Measurements from ENCODE around the gene ARHGAP4. TPM values are rescaled to one million over a fixed set of nuclear protein-coding genes. Genes with fewer than 3 reads are reported as not detected.

ARHGAP4 gene
- total RNA-seq, 1 experiment from 2014 or later: 1.9 TPM

DNA sequence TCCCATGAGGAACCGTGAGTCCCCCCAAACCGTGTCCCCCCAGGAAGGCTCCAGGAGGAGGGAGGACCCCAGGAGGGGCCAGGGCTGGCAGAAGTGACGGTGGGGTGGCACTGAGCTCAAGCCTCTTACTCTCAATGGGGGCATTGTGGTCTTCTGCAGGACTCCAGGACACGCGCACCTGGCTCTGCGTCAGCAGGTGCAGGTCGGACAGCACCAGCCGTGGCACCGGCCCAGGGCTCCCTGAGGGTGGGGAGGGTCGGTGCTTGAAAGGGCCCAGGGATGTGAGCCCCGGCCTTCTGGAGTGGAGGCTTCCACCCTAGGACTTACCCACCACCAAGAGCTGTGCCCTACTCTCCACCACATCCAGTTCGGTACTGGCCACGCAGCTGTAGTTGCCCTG lies 58.4 kb downstream of the ARHGAP4 start:
- DNase-seq (ENCODE audit: low read depth): no peak

DNA sequence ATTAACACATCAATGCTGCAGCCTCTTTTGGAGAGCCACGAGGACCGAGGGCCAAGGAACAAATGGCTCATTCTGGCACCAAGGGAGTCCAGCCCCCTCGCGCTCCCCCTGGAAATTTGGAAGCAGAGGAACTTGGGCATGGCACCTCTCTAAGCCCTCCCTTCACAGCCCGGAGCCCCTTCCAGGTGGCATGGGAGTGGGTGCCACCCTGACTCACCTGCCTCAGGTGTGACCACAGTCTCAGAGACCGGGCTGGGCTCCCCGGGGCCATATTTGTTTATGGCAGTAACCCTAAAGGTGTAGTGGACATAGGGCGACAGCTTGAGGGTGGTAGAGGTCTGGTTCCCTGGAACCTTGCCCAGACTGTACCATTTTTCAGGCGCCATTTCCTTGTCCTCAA lies 58.9 kb downstream of the ARHGAP4 start:
- DNase-seq (ENCODE audit: low read depth): no peak

DNA sequence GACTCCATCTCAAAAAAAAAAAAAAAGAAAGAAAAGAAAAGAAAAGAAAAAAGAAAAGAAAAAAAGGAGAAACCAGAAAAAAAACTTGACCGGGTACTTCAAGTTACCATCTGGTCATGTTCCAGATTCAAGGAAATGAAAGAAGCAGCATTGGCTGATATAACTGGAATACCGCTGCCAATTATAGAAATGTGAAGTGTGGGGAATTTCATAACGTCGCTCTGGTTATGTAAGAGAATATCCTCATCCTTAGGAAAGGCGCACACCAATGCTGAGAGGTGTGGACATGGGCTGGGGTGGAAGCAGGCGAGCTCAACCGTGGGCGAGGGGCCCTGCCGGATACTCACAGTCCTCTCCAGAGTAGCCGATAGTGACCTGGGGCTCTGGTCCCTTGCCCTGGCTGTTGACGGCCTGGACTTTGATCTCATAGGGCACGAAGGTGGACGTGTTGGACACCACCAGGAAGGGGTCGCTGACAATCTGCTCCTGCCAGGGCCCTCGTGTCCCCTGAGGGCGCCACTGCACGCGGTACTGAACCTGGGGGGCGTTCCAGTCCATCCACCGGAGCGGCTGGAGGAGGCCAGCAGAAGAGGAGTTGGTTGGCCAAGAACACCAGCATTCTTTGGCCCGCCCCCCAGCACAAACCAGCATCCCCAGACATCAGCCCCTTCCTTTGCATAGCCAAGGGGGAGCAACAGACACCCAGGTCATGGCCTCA lies 59.6 kb downstream of the ARHGAP4 start:
- no peak for DNase-seq (ENCODE audit: low read depth)

DNA sequence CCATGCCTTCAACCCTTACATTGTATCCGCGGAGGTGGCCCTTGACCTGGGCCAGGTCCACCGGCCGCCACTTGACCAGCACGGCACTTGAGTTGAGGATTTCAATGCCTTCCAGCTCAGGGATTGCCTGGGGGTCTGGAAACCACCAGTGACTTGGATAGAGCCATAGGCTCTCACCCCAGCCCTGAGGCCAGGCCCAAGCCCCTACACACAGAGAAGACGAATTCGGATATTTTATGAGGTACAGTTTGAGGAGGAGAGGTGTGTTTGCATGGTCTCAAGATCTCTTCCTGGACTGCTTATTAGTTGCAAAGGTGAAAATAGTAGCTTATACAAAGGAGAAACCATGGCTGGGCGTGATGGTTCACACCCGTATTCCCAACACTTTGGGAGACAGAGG lies 60.4 kb downstream of the ARHGAP4 start:
- DNase-seq (ENCODE audit: low read depth): no peak

DNA sequence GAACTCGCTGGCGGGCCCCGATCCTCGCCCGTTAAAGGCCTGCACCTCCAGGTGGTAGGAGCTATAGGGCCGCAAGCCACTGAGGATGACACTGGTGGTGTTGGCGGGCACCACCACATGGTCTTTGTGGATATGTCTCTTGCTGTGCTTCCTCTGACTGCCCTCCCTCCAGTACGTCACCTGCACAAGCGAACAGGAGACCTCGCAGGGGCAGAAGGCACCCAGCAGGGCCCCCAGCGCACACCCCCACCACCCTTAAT lies 60.8 kb downstream of the ARHGAP4 start:
- no peak for DNase-seq (ENCODE audit: low read depth)

DNA sequence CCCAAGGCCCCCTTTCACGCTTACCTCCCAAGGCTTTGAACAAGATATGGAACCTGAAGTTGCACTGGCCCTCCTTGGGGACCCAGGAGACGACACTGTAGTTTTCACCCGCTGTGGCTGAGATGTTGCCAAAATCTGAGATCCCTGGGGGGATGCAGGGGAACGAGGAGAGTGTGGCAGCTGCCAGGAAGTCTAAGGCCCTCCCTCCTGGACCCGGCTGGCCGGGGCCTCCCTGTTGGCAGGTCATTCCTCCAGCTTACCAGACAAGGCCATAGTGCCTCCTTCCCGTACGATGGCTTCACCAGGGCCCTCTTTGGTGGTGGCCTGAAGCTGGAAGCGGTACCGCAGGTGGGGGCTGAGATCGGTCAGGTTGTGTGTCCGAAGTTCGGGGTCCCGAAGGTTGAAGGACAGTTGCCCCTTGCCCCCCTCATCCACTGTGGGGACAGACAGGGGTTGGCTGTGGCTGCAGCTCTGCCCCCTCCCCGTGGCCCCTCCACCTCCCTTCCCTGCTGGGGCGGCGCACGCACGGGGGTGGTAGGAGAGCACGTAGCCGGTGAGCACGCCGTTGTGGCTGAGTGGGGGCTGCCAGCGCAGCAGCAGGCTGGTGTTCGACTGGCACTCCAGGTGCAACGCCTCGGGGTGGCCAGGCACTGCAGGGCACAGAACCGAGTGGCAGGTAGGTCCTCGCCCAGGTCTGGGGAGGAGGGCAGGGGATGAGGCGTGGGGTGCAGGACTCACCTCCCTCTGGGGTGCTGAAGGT lies 61.3 kb downstream of the ARHGAP4 start:
- no peak for DNase-seq (ENCODE audit: low read depth)

DNA sequence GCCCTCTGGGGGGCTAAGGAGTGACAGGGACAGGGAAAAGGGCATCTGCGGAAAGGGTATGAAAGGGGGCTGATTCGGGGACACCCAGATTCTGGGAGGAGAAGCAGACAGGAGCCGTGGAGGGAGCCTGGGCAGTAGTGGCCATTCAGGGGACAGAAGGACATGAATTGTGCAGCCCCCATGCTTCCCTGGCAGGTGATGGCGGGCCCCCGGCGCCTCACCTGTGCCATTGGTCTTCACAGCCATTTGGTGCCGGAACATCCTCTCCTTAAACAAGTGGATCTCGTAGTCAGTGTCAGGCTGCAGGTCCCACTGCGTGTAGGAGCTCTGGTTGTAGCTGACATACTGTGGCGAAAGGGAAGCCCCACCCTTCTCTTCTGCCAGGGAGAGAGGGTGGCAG lies 62.0 kb downstream of the ARHGAP4 start:
- DNase-seq (ENCODE audit: low read depth): no peak

DNA sequence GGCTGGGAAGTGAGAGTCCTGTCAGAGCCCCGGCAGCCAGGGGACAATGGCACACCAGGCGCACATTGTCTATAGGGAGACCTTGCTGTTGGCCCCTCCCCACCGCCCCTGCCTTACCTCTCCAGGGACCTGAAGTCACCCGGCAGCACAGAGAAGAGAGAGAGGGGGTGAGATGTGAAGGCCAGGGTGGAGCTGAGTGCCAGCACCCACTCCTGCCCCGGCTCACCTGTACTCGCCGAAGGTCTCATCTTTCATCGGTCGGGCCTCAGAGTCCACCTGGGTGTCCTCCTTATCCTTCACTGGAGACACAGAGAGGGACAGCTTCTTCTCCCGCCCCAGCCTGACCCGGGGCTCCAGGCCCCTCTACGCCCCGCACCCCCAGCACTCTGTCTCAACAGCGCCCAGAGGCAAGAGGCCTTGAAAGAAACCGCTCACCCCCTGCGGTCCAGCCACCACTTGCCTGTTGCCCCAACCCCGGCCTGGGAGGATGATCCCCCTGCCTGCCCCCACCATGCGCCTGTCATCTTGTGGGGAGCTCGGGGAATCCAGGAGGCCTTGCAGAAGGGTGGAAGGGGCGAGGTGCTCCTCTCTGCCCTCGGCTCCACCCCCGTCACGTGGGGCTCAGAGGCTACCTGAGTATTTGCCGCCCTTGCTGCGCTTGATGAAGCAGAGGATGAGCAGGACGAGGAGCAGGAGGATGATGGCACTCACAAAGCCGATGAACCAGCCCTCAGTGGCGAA lies 62.6 kb downstream of the ARHGAP4 start:
- DNase-seq (ENCODE audit: low read depth): no peak

DNA sequence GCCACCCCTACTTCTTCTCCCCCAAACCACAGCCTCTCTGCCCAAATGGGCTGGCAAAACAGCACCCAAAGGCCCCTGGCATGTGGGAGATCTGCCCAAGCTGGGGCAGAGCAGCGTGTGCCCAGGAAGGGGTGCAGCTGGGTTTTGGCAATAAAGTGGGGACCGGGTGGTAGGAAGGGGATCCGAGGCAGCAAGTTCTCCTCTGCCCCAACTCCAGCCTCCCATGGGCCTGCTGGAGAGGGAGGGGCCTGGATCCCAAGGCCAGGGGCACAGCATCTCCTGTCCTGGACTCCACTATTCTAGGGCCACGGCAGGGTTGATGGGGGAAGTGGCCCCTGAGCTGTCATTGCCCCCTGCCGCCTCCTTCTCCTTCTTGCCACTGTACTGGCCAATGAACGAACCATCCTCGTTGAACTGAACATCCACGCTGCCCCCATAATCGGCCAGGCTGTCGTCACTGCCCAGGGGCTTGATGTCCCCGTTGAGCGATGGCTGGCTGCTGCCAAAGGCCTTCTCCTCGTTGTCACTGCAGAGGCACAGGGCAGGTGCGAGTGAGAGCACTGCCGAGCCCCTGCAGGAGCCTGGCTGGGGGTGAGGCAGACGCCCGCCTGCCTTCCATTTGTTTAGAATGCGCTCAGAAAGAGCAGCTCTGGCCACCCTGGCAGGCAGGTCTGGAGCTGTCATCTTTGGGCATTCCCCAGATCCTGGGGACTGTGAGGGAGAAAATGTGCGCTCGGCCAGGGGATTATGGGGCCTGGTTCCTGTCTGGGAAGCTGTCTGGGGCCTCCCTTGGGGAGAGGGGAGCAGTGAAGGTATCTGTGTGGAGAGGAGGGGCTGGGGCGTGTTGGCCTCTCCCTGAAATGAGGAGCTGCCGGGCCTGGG lies 63.5 kb downstream of the ARHGAP4 start:
- no peak for DNase-seq (ENCODE audit: low read depth)

DNA sequence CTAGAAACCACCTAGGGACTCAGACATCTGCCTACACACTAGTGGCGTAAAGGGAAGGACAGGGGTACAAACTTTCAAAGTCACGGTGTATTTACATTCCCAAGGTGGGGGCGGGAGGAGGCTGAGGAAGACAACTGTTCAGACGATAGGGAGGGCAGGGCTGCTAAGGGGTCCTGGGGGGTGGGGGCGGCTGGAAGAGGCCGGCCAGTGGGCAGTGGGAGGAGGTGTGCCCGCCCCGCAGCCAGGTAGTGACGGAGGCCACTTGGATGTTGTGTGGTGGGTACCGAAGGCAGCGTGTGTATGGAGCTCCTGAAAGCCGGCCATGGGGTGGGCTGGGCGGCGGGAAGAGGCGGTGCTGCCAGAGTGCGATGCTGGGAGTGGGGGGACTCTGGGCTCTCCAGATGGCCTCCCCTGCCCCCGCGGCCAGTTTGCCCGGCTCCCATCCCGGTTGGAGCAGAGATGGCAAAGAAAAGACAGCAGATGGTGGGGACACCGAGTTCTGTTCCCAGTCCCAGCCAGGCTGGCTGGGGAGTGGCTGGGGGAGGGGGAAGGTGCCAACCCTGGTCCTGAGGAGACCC lies 64.2 kb downstream of the ARHGAP4 start:
- no peak for DNase-seq (ENCODE audit: low read depth)

DNA sequence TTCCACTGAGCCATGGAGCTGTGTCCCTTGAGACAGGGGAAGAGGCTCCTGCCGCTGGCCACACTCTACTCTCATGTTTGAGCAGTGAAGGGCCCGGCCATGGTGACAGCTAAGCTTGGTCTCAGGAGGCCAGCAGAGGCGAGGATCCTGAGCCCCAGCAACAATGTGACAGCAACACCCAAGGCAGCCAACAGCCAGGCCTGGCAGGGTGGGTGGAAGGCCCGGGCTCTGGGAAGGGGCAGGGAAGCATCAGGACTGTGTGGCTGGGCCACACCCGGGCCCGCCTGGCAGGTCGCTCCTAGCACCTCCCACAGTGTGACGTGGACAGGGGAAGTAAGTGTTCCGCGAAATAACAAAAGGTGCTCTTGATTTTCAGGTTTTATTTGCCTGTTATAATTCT lies 64.9 kb downstream of the ARHGAP4 start:
- no peak for DNase-seq (ENCODE audit: low read depth)

Other genes starting within 250 kb of the ARHGAP4 start
- gene SLC6A8, start 238.3 kb downstream of the ARHGAP4 start, total RNA-seq (2014; rRNA removed; shearing (Covaris generic)): 4.7 and 5.2 TPM in 2 replicates
- 128 and 135 TPM in 2 replicates for gene BCAP31, start 201.9 kb downstream of the ARHGAP4 start, total RNA-seq (2014; rRNA removed; shearing (Covaris generic))
- gene ABCD1, start 201.4 kb downstream of the ARHGAP4 start, total RNA-seq (2014; rRNA removed; shearing (Covaris generic)): 7.0 and 9.8 TPM in 2 replicates
- 2.0 and 3.8 TPM in 2 replicates for gene PLXNB3, start 162.0 kb downstream of the ARHGAP4 start, total RNA-seq (2014; rRNA removed; shearing (Covaris generic))
- gene SRPK3, start 145.2 kb downstream of the ARHGAP4 start, total RNA-seq (2014; rRNA removed; shearing (Covaris generic)): 0.12 and 1.1 TPM in 2 replicates
- 67.7 and 69.4 TPM in 2 replicates for gene IDH3G, start 131.9 kb downstream of the ARHGAP4 start, total RNA-seq (2014; rRNA removed; shearing (Covaris generic))
- gene SSR4, start 131.6 kb downstream of the ARHGAP4 start, total RNA-seq (2014; rRNA removed; shearing (Covaris generic)): 203 and 247 TPM in 2 replicates
- 0.12 and 0.68 TPM in 2 replicates for gene PDZD4, start 95.7 kb downstream of the ARHGAP4 start, total RNA-seq (2014; rRNA removed; shearing (Covaris generic))
- 49.5 and 58.9 TPM in 2 replicates for gene L1CAM, start 40.1 kb downstream of the ARHGAP4 start, total RNA-seq (2014; rRNA removed; shearing (Covaris generic))
- 0.20 TPM in 1 of 2 replicates, not detected in the other for gene AVPR2, start 21.6 kb downstream of the ARHGAP4 start, total RNA-seq (2014; rRNA removed; shearing (Covaris generic))
- 96.4 and 136 TPM in 2 replicates for gene NAA10, start 8.8 kb upstream of the ARHGAP4 start, total RNA-seq (2014; rRNA removed; shearing (Covaris generic))
- gene RENBP, start 18.4 kb upstream of the ARHGAP4 start, total RNA-seq (2014; rRNA removed; shearing (Covaris generic)): 1.7 and 1.9 TPM in 2 replicates
- gene HCFC1, start 45.6 kb upstream of the ARHGAP4 start, total RNA-seq (2014; rRNA removed; shearing (Covaris generic)): 21.6 and 23.6 TPM in 2 replicates
- 5.8 and 6.6 TPM in 2 replicates for gene TMEM187, start 46.5 kb upstream of the ARHGAP4 start, total RNA-seq (2014; rRNA removed; shearing (Covaris generic))
- gene IRAK1, start 93.6 kb upstream of the ARHGAP4 start, total RNA-seq (2014; rRNA removed; shearing (Covaris generic)): 38.1 and 44.2 TPM in 2 replicates
- gene MECP2, start 171.5 kb upstream of the ARHGAP4 start, total RNA-seq (2014; rRNA removed; shearing (Covaris generic)): 12.5 and 12.9 TPM in 2 replicates
- gene OPN1LW, start 218.0 kb upstream of the ARHGAP4 start, total RNA-seq (2014; rRNA removed; shearing (Covaris generic)): not detected in 2 replicates

Data from RPMI7951 (cell line).